ENCODE measurements around the gene ANKRD39.
A peak's percentile ranks its signal among the peaks of the same experiment; 100 is the strongest.

ANKRD39 gene

DNA sequence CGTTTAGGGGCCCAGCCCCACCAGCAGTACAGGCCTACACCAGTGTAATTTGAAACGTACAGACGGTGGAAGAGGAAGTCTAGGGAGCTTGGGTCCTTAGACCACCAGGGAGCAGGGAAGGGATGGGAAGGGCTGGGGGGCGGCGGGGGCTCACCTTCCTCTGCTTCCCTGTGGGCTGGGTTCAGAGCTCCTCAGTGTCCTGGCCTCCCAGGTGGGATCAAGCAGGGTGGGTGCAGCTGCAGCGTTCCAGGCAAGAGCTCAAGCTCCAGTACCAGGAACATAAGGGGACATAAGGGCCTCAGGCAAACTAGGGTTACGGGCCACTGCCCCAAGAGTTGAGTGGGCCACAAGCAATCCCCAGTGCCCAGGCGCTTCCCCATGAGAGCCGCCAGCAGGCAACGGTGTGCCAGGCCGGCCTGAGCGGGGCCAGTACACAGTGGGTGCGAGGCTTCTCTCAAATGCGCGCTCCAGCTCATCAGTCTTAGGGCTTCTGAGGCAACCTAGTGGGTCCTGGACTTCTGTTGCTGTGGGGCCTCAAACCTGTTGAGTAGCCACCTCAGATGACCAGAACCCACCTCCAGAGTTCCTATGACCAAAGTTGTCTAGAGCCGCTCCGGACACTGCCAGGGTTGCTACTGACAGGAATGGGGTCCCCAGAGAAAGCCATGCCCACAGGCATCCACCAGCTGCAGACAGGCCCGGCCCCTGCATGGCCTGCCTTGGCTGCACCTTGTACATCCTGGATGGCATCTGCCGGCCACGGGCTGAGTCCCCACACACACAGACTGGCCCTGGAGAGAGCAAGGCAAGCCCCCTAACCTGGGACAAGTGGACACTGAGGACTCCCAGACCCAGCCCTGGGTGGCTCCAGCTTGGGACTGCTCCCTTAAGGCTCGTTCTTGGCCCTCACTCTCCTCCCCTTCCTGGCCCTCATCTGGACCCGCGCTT is 19.2 kb downstream of the ANKRD39 start:
- Histone ChIP-seq H2BK12ac (ENCODE audit: low read length in 2 of 2) (no peak overlapping the region), H3K14ac (ENCODE audit: low read length in 2 of 2) (no peak overlapping the region), H3K23ac (ENCODE audit: low read length in 2 of 2) (no peak overlapping the region), H4K8ac (ENCODE audit: low read length) (no peak overlapping the region), H3K18ac (ENCODE audit: low read depth in 1 of 2, low read length in 2 of 2) (no peak overlapping the region), H3K9me3 (ENCODE audit: control insufficient read depth, low read length) (no peaks in the 10 kb centered on the region), H2AK5ac (ENCODE audit: low read length, severe bottlenecking) (no peak overlapping the region), H2BK120ac (ENCODE audit: low read depth, low read length) (no peak overlapping the region), H3K9ac (ENCODE audit: low read length) (no peak overlapping the region), H3K4me1 (ENCODE audit: control insufficient read depth, insufficient read depth, low read depth, low read length) (no peaks in the 10 kb centered on the region), H3K36me3 (ENCODE audit: control insufficient read depth in 1 of 2, insufficient read depth in 2 of 2, low read depth in 1 of 2, low read length in 2 of 2) (peaks cover 19 to 39% of the 10 kb centered on the region in 2 experiments), H4K91ac (ENCODE audit: low read length) (no peak overlapping the region), H2BK5ac (ENCODE audit: low read depth, low read length, poor library complexity, severe bottlenecking) (no peak overlapping the region), H2AFZ (ENCODE audit: low read depth, low read length) (no peak overlapping the region), H3K4me2 (ENCODE audit: low read length, poor library complexity, severe bottlenecking) (no peak overlapping the region), H3K27ac (ENCODE audit: low read length, poor library complexity, severe bottlenecking) (no peak overlapping the region), H2BK15ac (ENCODE audit: low read depth, poor library complexity, severe bottlenecking) (no peak overlapping the region), H3K27me3 (ENCODE audit: control insufficient read depth in 1 of 2, insufficient read depth in 1 of 2, low read length in 2 of 2) (no peaks in the 10 kb centered on the region), H3K4me3 (ENCODE audit: insufficient read depth in 1 of 2, low read depth in 1 of 2, low read length in 2 of 2) (no peak overlapping the region), H3K4ac (ENCODE audit: low read depth in 1 of 2, low read length in 2 of 2) (no peak overlapping the region), H3K79me1 (replicated peaks; ENCODE audit: low read length, poor library complexity, severe bottlenecking) (no peaks in the 10 kb centered on the region)
- WGBS, result 93% methylated on average over 23 of the region's 23 CpGs
- DNase-seq, result no peak

DNA sequence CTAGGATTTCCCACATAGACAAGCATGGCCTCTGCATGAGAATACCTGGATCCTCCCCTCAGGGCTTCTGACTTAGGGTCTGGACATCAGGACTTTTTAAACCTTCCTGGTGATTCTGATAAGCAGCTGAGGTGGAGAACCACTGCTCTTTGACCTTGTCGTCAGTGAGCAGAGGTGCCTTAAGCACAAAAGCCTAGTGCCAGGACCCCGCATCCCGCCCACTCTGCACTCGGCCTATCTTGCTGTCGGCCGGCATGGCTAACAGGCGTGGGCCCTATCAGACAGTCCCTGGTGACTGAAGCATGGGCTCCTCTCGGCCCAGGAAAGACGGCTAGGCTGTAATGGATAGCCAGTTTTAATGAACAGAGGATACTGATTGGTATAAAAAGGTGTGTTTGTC is 20.2 kb downstream of the ANKRD39 start:
- H3K18ac ChIP-seq (ENCODE audit: low read depth in 1 of 2, low read length in 2 of 2), result no peak overlapping the region
- H3K79me1 ChIP-seq (replicated peaks; ENCODE audit: low read length, poor library complexity, severe bottlenecking), result no peaks in the 10 kb centered on the region
- no peak overlapping the region for H2BK5ac ChIP-seq (ENCODE audit: low read depth, low read length, poor library complexity, severe bottlenecking)
- no peak overlapping the region for H4K8ac ChIP-seq (ENCODE audit: low read length)
- H3K4ac ChIP-seq (ENCODE audit: low read depth in 1 of 2, low read length in 2 of 2), result no peak overlapping the region
- no peak overlapping the region for H2BK12ac ChIP-seq (ENCODE audit: low read length in 2 of 2)
- no peak overlapping the region for H3K23ac ChIP-seq (ENCODE audit: low read length in 2 of 2)
- peaks cover 27 to 42% of the 10 kb centered on the region in 2 experiments for H3K36me3 ChIP-seq (ENCODE audit: control insufficient read depth in 1 of 2, insufficient read depth in 2 of 2, low read depth in 1 of 2, low read length in 2 of 2)
- no peak overlapping the region for H3K9ac ChIP-seq (ENCODE audit: low read length)
- no peak overlapping the region for H3K4me2 ChIP-seq (ENCODE audit: low read length, poor library complexity, severe bottlenecking)
- H2BK120ac ChIP-seq (ENCODE audit: low read depth, low read length), result no peak overlapping the region
- peaks cover 8% of the 10 kb centered on the region for H3K4me1 ChIP-seq (ENCODE audit: control insufficient read depth, insufficient read depth, low read depth, low read length)
- no peak overlapping the region for H2AFZ ChIP-seq (ENCODE audit: low read depth, low read length)
- no peak overlapping the region for H2BK15ac ChIP-seq (ENCODE audit: low read depth, poor library complexity, severe bottlenecking)
- no peaks in the 10 kb centered on the region for H3K27me3 ChIP-seq (ENCODE audit: control insufficient read depth in 1 of 2, insufficient read depth in 1 of 2, low read length in 2 of 2)
- no peak overlapping the region for H4K91ac ChIP-seq (ENCODE audit: low read length)
- no peak overlapping the region for H3K14ac ChIP-seq (ENCODE audit: low read length in 2 of 2)
- H2AK5ac ChIP-seq (ENCODE audit: low read length, severe bottlenecking), result no peak overlapping the region
- WGBS, result 97% methylated on average over 9 of the region's 9 CpGs
- H3K27ac ChIP-seq (ENCODE audit: low read length, poor library complexity, severe bottlenecking), result no peak overlapping the region
- H3K4me3 ChIP-seq (ENCODE audit: insufficient read depth in 1 of 2, low read depth in 1 of 2, low read length in 2 of 2), result no peak overlapping the region
- no peak for DNase-seq
- no peaks in the 10 kb centered on the region for H3K9me3 ChIP-seq (ENCODE audit: control insufficient read depth, low read length)

GRCh38 chr2:96835830-96836229 is 22.0 kb downstream of the ANKRD39 start:
- H3K27ac ChIP-seq (ENCODE audit: low read length, poor library complexity, severe bottlenecking), result no peak overlapping the region
- H2AK5ac ChIP-seq (ENCODE audit: low read length, severe bottlenecking), result no peak overlapping the region
- no peak overlapping the region for H3K23ac ChIP-seq (ENCODE audit: low read length in 2 of 2)
- peaks cover 39 to 51% of the 10 kb centered on the region in 2 experiments for H3K36me3 ChIP-seq (ENCODE audit: control insufficient read depth in 1 of 2, insufficient read depth in 2 of 2, low read depth in 1 of 2, low read length in 2 of 2)
- H2BK15ac ChIP-seq (ENCODE audit: low read depth, poor library complexity, severe bottlenecking), result no peak overlapping the region
- no peak overlapping the region for H3K4ac ChIP-seq (ENCODE audit: low read depth in 1 of 2, low read length in 2 of 2)
- no peak overlapping the region for H2BK5ac ChIP-seq (ENCODE audit: low read depth, low read length, poor library complexity, severe bottlenecking)
- H3K9me3 ChIP-seq (ENCODE audit: control insufficient read depth, low read length), result no peaks in the 10 kb centered on the region
- H3K9ac ChIP-seq (ENCODE audit: low read length), result no peak overlapping the region
- no peaks in the 10 kb centered on the region for H3K27me3 ChIP-seq (ENCODE audit: control insufficient read depth in 1 of 2, insufficient read depth in 1 of 2, low read length in 2 of 2)
- no peak for DNase-seq
- H3K18ac ChIP-seq (ENCODE audit: low read depth in 1 of 2, low read length in 2 of 2), result no peak overlapping the region
- H4K91ac ChIP-seq (ENCODE audit: low read length), result no peak overlapping the region
- whole genome bisulfite sequencing, result 100% methylated on average over 3 of the region's 4 CpGs
- H3K4me1 ChIP-seq (ENCODE audit: control insufficient read depth, insufficient read depth, low read depth, low read length), result peaks cover 10% of the 10 kb centered on the region
- peaks cover 1% of the 10 kb centered on the region for H3K79me1 ChIP-seq (replicated peaks; ENCODE audit: low read length, poor library complexity, severe bottlenecking)
- H3K4me3 ChIP-seq (ENCODE audit: insufficient read depth in 1 of 2, low read depth in 1 of 2, low read length in 2 of 2), result no peak overlapping the region
- H4K8ac ChIP-seq (ENCODE audit: low read length), result no peak overlapping the region
- no peak overlapping the region for H3K14ac ChIP-seq (ENCODE audit: low read length in 2 of 2)
- H2BK12ac ChIP-seq (ENCODE audit: low read length in 2 of 2), result no peak overlapping the region
- H2BK120ac ChIP-seq (ENCODE audit: low read depth, low read length), result no peak overlapping the region
- H2AFZ ChIP-seq (ENCODE audit: low read depth, low read length), result no peak overlapping the region
- no peak overlapping the region for H3K4me2 ChIP-seq (ENCODE audit: low read length, poor library complexity, severe bottlenecking)

DNA sequence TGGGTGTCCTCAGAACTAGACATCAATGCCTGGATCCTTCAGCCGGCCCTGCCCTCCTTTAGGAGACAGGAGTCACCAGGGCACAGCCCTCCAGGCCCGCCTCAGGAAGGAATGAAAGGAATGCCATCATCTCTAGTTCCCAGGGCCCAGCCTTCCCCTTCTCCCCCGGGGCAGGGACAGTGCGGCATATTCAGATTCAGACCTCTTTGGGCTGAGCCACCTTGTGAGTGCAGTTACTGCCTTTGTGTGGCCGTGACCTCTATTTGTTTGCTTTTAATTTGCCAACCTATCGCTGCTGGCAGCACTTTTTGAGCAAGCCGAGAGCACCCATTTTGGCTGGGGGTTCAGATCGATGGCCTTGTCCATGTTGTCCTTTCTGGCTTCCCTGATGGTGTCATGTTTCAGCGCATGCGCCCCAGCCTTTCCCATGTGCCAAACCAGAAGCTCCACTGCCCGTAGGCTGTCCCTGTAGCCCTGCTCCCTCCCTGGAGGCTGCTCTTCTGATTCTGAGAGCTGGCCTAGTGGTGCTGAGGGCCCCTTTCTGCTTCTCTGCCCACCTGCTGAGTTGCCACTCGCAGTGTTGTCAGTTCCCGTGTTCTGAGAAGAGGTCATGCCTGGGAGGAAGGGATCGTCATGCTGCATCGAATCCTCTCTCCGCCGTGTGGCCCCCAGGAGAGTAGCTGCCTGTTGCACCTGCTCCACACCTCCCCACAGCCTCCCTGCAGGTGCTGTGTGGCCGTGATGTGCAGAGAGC is 24.9 kb downstream of the ANKRD39 start:
- no peaks in the 10 kb centered on the region for H3K27me3 ChIP-seq (ENCODE audit: control insufficient read depth in 1 of 2, insufficient read depth in 1 of 2, low read length in 2 of 2)

More for the DNA sequence above, 24.9 kb downstream of the ANKRD39 start:
- Histone ChIP-seq H2BK5ac (ENCODE audit: low read depth, low read length, poor library complexity, severe bottlenecking) (no peak overlapping the region), H2BK120ac (ENCODE audit: low read depth, low read length) (no peak overlapping the region), H2AFZ (ENCODE audit: low read depth, low read length) (no peak overlapping the region), H4K8ac (ENCODE audit: low read length) (peak overlapping the region; percentile 21), H3K4me3 (ENCODE audit: insufficient read depth in 1 of 2, low read depth in 1 of 2, low read length in 2 of 2) (no peak overlapping the region), H3K4me2 (ENCODE audit: low read length, poor library complexity, severe bottlenecking) (no peak overlapping the region), H3K79me1 (replicated peaks; ENCODE audit: low read length, poor library complexity, severe bottlenecking) (peaks cover 5% of the 10 kb centered on the region), H3K18ac (ENCODE audit: low read depth in 1 of 2, low read length in 2 of 2) (no peak overlapping the region), H2BK12ac (ENCODE audit: low read length in 2 of 2) (no peak overlapping the region), H3K23ac (ENCODE audit: low read length in 2 of 2) (no peak overlapping the region), H3K9ac (ENCODE audit: low read length) (no peak overlapping the region), H2AK5ac (ENCODE audit: low read length, severe bottlenecking) (no peak overlapping the region), H4K91ac (ENCODE audit: low read length) (no peak overlapping the region), H3K4me1 (ENCODE audit: control insufficient read depth, insufficient read depth, low read depth, low read length) (peaks cover 10% of the 10 kb centered on the region), H3K9me3 (ENCODE audit: control insufficient read depth, low read length) (no peaks in the 10 kb centered on the region), H2BK15ac (ENCODE audit: low read depth, poor library complexity, severe bottlenecking) (no peak overlapping the region), H3K14ac (ENCODE audit: low read length in 2 of 2) (no peak overlapping the region), H3K36me3 (ENCODE audit: control insufficient read depth in 1 of 2, insufficient read depth in 2 of 2, low read depth in 1 of 2, low read length in 2 of 2) (peaks cover 43 to 57% of the 10 kb centered on the region in 2 experiments), H3K27ac (ENCODE audit: low read length, poor library complexity, severe bottlenecking) (no peak overlapping the region), H3K4ac (ENCODE audit: low read depth in 1 of 2, low read length in 2 of 2) (no peak overlapping the region)
- peak; percentile 53 for DNase-seq
- WGBS, result 49% methylated on average over 17 of the region's 18 CpGs
